GM10847 (cell line): ENCODE measurements around the gene GCAT.

ENCODE experiments used
- POLR2A ChIP-seq: IDR thresholded peaks from 2 replicates; pipeline ENCODE4 v1.6.1; 2011; ENCODE audit not compliant: insufficient read length; ENCODE audit errors: extremely low read depth

The GCAT gene

DNA sequence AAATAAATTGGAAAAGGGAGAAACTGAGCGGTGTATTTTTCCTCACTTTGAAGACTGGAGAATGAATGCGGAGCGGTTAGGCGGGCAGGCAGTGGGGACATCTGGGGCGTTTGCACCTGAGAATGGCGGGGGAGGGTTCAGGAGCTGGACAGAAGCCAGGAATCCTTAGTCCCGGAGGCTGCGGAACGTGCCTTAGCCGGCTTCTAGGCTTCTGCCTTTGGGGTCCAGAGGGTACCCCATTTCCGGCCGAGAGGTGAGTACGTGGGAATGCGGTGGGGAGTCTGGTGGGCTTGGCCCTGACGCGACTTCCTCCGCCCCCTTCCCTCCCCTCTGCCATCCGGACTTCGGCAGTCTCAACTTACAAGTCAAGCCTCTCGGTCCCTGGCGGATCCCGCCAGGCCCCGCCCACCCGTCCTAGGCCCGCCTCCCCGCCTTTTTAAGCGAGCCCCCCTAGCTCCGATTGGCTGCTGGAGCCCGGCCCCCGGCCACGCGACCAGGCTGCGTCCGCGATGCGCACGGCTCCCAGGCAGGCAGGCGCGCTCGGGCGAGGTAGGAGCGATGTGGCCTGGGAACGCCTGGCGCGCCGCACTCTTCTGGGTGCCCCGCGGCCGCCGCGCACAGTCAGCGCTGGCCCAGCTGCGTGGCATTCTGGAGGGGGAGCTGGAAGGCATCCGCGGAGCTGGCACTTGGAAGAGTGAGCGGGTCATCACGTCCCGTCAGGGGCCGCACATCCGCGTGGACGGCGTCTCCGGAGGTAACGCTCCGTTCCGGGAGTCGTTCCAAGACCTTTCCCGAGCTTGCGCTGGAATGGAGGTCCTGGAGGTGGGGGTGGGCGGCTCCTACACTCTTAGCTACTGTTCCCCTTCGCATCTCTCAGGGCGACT, at the start of gene GCAT:
Gene GCAT, plus strand, starts transcription at position 525 of the 884 bp plus-strand sequence. Its CDS starts 34 bp downstream, at position 559.
- peak; percentile 50 for TF ChIP-seq POLR2A

DNA sequence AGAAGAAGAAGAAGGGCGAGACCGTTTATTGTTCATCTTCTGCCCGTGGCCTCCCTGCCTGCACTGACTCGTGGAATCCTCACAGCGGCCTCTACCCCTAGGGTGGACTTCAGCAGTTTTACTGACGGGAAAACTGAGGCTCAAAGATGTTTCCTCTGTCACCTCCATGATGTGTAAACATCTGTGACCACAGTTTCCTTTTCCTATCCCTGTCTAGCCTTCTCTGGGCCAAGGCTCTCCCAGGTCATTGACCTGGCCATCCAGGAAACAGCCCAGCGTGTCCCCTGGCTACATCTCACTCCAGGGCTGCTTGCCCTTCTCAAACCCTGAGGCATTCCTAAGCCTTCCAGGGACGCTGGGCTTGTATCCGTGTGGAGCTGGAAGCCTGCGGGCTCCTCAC, 49.0 kb upstream of the GCAT start:
- TF ChIP-seq POLR2A, result no peak

DNA sequence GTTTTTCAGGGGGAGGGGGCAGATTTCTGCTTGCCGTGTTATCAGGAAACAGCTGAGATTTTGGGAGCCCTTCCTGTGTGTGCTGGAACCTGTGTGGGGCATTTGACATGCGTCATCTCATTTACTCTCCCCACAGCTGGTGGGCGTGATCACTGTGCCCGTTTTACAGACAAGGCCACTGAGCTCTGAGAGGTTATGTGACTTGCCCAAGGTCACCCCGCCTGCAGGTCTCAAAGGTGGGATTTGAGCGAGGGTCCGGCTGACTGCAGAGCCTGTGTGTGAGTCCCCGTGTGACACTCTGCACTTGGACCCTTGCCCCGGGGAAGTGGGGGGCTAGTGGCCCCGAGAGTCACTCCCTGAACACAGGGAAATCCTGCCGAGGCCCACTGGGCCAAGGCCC, 48.5 kb upstream of the GCAT start:
- no peak for TF ChIP-seq POLR2A

DNA sequence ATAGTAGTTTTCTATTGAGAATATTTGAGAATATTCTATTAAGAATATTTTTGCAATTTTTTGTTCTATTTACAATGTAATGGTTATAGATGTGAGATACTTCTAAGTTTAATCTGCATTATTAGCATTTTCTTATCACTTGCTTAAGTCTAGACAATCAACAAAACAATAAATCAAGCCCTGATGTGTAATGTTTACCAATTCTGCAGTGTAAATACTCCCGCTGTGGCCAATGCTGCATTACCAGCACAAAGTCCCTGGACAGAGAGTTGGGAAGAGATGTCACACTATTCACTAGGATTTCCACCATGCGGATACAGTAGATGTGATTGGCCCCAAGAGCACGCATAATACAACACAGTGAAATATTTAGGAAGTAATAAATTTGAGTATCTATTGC, 47.6 kb upstream of the GCAT start:
- TF ChIP-seq POLR2A, result no peak

- no peak for TF ChIP-seq POLR2A
Measured at GRCh38 chr22:37762389-37762836, 45.3 kb upstream of the GCAT start.

DNA sequence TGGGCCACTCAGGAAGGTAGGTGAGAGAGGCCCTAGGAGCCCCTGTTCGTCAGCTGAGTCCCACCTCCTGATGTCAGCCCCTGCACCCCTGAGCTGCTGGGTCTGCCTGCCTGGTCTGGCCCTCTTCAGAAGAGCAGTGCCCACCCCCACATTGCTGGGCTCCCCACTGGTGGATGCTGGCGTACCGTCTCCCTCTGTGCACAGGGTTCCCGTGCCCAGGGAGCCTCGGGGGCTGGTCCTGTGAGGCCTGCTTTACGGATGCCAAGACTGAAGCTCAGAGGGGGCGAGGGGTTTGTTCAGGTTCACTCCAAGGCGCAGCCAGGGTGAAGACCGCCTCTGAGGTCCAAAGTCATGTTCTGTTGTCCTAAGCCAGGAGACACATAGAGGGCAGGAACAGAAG, 44.7 kb upstream of the GCAT start:
- TF ChIP-seq POLR2A, result no peak

- no peak for TF ChIP-seq POLR2A
Measured at GRCh38 chr22:37763652-37764051, 44.1 kb upstream of the GCAT start.

GRCh38 chr22:37764622-37765021, 43.1 kb upstream of the GCAT start:
- TF ChIP-seq POLR2A, result no peak

- no peak for TF ChIP-seq POLR2A
Measured at GRCh38 chr22:37765498-37765897, 42.2 kb upstream of the GCAT start.

DNA sequence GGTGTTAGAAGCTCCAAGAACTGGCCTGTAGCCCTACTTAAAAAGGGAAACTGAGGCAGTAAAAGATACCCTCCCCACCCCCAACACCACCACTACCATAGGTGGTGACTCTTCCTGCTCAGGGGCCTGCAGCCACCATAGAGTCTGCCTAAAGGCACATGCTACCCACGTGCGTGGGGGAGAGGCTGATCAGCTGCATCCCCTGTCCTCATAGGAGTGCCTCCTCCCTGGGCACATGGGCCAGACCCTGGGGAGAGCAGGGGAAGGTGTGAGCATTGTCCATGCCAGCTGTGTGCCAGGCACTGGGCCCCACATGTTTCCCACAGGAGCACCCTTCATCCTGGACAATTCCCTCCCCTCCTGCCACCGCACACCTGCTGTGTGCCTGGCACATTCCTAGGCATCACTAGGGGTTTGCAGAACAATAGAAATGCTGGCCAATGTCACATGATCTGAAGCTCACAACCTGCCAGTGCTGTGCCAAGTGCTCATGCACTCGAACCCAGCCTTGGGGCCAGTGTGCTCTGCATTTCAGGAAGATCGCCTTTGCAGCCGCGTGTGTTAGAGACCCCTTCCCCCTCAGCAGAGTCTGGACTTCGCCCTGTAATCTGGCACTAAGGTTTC, 41.7 kb upstream of the GCAT start:
- no peak for TF ChIP-seq POLR2A

GRCh38 chr22:37768273-37768672, 39.5 kb upstream of the GCAT start:
- no peak for TF ChIP-seq POLR2A

DNA sequence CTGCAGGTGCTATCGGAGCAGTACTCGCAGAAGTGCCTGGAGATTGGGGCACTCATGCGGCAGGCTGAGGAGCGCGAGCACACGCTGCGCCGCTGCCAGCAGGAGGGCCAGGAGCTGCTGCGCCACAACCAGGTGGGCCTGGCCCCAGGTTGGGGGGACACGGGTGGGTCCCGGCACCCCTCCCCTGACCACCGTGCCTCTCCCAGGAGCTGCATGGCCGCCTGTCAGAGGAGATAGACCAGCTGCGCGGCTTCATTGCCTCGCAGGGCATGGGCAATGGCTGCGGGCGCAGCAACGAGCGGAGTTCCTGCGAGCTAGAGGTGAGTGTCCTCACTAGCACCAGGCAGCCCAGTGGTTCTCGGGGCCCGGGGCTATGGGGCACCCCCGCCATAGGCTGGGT, 38.7 kb upstream of the GCAT start:
- no peak for TF ChIP-seq POLR2A

- TF ChIP-seq POLR2A, result no peak
Measured at GRCh38 chr22:37771081-37771480, 36.7 kb upstream of the GCAT start.

DNA sequence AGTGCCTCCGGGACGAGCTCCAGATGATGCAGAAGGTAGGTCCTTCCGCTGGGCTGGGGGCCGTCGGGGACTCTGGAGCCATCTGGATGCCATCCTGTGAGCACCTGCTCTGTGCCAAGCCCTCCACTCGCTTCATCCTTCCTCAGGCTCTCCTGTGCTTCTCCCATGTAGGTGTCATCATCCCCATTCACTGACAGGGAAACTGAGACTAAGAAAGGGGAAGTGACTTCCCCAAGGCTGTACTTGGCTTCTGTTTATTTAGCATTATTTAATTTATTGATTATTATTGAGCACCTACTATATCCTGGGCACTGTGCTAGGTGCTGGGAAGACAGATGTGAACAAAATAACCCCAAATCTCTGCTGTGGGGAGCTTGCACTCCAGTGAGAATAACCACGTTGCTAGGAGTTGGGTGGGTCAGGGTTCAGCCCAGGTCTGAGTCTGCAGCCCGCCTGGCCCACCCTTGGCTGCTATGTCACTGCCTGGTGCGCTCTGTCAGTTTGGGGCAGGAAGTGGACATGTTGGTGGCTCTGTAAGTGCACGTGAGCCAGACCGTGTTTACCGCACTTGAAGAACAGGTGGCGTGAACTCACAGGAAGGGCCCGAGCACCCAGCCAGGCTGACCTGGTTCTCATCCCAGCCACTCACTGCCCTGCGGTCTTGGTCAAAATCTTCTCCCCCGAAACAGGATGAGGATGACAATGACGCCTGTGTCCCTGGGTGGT, 35.9 kb upstream of the GCAT start:
- TF ChIP-seq POLR2A, result no peak

DNA sequence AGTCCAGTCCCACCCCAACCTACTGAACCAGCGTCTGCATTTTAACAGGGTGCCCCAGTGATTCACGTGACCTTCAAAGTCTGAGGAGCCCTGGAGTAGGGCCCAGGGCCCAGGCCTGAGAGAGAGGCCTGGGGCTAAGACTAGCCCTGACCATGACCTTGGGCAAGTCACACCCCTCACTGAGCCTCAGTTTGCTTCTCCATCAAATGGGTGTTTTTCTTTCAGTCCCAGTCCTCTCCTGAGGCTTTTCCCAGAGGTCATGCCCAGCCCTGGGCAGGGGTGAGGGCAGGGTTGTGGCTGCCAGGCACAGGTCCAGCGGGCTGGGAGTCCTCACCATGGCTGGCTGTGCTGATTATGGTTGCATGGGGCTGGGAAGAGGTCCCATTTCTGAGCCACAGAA, 33.0 kb upstream of the GCAT start:
- no peak for TF ChIP-seq POLR2A
